ENCODE results near the gene HBG1.

DNA sequence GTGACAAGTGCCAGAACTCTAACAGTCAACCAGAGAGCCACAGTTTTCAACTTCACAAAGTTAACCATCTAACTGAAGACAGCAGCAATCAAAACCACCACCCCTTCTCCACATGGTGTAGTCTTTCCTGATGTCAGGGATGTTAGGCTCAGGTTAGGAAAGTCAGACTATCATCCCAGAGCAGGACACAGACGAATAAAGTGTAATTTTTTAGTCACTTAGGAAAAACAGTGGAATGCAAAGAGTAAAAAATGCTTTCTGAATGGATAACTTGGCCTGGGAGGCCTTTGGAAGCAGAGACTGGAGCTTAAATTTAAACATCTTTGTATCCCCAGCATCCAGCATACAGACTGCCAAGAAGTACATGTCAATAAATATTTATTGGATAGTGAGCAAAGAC, 36.7 kb upstream of the HBG1 start:
- TF ChIP-seq, protein P1, sequence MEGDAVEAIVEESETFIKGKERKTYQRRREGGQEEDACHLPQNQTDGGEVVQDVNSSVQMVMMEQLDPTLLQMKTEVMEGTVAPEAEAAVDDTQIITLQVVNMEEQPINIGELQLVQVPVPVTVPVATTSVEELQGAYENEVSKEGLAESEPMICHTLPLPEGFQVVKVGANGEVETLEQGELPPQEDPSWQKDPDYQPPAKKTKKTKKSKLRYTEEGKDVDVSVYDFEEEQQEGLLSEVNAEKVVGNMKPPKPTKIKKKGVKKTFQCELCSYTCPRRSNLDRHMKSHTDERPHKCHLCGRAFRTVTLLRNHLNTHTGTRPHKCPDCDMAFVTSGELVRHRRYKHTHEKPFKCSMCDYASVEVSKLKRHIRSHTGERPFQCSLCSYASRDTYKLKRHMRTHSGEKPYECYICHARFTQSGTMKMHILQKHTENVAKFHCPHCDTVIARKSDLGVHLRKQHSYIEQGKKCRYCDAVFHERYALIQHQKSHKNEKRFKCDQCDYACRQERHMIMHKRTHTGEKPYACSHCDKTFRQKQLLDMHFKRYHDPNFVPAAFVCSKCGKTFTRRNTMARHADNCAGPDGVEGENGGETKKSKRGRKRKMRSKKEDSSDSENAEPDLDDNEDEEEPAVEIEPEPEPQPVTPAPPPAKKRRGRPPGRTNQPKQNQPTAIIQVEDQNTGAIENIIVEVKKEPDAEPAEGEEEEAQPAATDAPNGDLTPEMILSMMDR (IDR thresholded peaks at IDR 0.05): no peak
- no peak for TF ChIP-seq EZH2 (IDR thresholded peaks at IDR 0.05; ENCODE audit: borderline replicate concordance, insufficient read depth, low read depth, low read length, poor library complexity, severe bottlenecking)
